Measurements from ENCODE around the gene RAPGEF1.

- no peak for TF ChIP-seq CTCF (IDR thresholded peaks at IDR 0.05)
- TF ChIP-seq POLR2A (IDR thresholded peaks at IDR 0.05), result no peak
These were observed 88.3 kb downstream of the RAPGEF1 start for GRCh38 chr9:131651599-131651998.
